Loucy (cell line): ENCODE measurements around the gene LMO4.

Experiments used
- CTCF ChIP-seq: fragments of 200-600 bp; sonication (generic); conservative IDR thresholded peaks from 2 replicates; pipeline ENCODE4 v1.5.1; 2014; ENCODE audit warnings: mild to moderate bottlenecking, antibody characterized with exemption, low read length
- EZH2phosphoT487 ChIP-seq: fragments of 200-600 bp; IDR thresholded peaks from 2 replicates; pipeline ENCODE4 v1.6.1; 2018; ENCODE audit warnings: antibody characterized with exemption, mild to moderate bottlenecking, moderate library complexity, borderline replicate concordance

- TF ChIP-seq CTCF (no peak), EZH2phosphoT487 (no peak)
Measured at GRCh38 chr1:87356591-87356990, 27.9 kb downstream of the LMO4 start.
